Skeletal muscle tissue (tissue), 4 donors: ENCODE results near the gene CCDC57. TPM values are rescaled to one million over a fixed set of nuclear protein-coding genes. Genes with fewer than 3 reads are reported as not detected.

Experiments
- H3K27ac ChIP-seq: one replicate; pipeline ENCODE4 v1.7.0; 2013; ENCODE audit warnings: mild to moderate bottlenecking, low read depth, low read length, inconsistent platforms
- H3K27me3 ChIP-seq, 3 donors: one replicate each; pipeline ENCODE4 v1.7.0; 2013; ENCODE audit warnings: low read length in 3 of 3; ENCODE audit not compliant: control insufficient read depth in 3 of 3, insufficient read depth in 3 of 3
- H3K36me3 ChIP-seq, 3 donors: one replicate each; pipeline ENCODE4 v1.7.0; 2013; ENCODE audit warnings: low read length in 3 of 3; ENCODE audit not compliant: control insufficient read depth in 3 of 3, insufficient read depth in 3 of 3
- H3K4me1 ChIP-seq, 3 donors: one replicate each; pipeline ENCODE4 v1.7.0; 2013; ENCODE audit warnings: low read length in 3 of 3, mild to moderate bottlenecking in 3 of 3; ENCODE audit not compliant: control insufficient read depth in 3 of 3, insufficient read depth in 3 of 3
- H3K4me3 ChIP-seq, 3 donors: one replicate each; pipeline ENCODE4 v1.7.0; 2013; ENCODE audit warnings: low read length in 3 of 3
- H3K9ac ChIP-seq, 3 donors: one replicate each; pipeline ENCODE4 v1.7.0; 2013; ENCODE audit warnings: low read length in 3 of 3, mild to moderate bottlenecking in 3 of 3, moderate library complexity in 2 of 3, low read depth in 1 of 3
- H3K9me3 ChIP-seq, 3 donors: one replicate each; pipeline ENCODE4 v1.7.0; 2013; ENCODE audit warnings: low read length in 3 of 3; ENCODE audit not compliant: control insufficient read depth in 3 of 3
- total RNA-seq: library from RNA; depleted of rRNA; stranded (reverse); fragments of >200 nt; gene quantifications from one replicate; pipeline ENCODE4 v1.2.3, GENCODE V29; 2014
- donor health status: Osteomylitis.

Gene CCDC57
- total RNA-seq, 1 donor from 2014 or later, result 11.5 TPM

DNA sequence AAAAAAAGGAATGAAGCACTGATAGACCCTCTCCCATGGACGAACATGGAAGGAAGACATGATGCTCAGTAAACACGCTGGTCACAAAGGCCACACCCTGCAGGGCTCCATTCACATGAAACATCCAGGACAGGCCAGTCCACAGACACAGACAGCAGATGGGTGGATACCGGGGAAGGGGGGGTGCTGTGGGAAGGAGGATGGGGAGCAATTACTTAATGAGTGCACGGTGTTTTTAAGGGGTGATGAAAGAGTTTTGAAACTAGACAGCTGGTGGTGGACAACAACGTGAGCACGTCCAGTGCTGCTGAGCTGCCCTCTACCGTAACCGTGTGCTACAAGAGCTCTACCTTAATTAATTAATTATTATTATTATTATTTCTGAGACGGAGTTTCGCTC is 10.2 kb upstream of the CCDC57 start:
- Histone ChIP-seq H3K9ac (no peak overlapping the region), H3K4me3 (no peak overlapping the region), H3K27ac (no peak overlapping the region), H3K4me1 (peaks cover 19 to 30% (median 25%) of the 10 kb centered on the region in 3 donors), H3K9me3 (no peaks in the 10 kb centered on the region), H3K27me3 (no peaks in the 10 kb centered on the region), H3K36me3 (no peaks in the 10 kb centered on the region)

GRCh38 chr17:82221341-82221902 is 8.8 kb upstream of the CCDC57 start:
- H3K4me1 ChIP-seq, result peaks cover 31 to 35% (median 34%) of the 10 kb centered on the region in 3 donors
- H3K27ac ChIP-seq, result no peak overlapping the region
- H3K4me3 ChIP-seq, result no peak overlapping the region
- no peaks in the 10 kb centered on the region for H3K27me3 ChIP-seq
- H3K9me3 ChIP-seq, result no peaks in the 10 kb centered on the region
- H3K9ac ChIP-seq, result no peak overlapping the region
- no peaks in the 10 kb centered on the region for H3K36me3 ChIP-seq

DNA sequence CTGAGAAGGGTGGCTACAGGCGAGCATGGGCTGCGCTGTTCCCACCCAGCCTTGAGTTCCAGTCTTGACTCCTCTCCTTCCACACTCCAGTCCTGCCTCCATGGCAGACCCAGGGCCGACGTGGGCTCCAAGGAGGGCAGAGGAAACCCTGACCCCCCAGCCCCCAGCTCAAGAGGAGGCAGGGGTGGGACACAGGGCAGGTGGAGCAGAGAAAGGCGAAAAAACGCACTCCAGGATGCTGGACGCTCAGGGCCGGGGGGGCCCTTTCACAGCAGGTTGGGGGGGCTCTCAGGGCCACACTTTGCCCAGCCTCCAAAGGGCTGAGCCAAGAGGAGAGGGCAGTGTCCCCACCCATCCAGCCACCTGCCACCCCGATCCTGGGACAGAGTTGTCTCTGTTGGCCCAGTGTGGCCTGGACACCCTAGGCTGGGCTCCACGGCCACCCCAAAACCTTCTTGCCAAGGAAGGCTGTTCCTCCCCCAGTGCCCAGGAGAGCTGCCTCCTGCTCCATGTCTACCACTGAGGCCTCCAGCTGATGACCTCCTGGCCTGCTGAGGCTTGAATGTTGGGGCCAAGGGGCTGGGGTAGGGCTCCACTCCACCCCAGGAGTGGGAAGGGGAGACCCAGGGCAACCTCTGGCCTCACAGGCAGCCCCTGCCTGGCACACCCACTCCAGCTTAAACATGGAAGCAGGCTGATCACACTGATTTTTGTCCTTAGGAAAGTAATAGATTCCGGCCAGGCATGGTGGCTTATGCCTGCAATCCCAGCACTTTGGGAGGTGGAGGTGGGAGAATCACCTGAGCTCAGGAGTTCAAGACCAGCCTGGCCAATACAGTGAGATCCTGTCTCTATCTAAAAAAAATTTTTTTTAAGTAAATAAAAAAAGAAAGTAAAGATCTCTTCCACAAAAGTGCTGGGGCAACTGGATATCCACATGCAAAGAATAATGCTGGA is 7.4 kb upstream of the CCDC57 start:
- Histone ChIP-seq H3K36me3 (no peaks in the 10 kb centered on the region), H3K4me1 (peaks cover 26 to 32% (median 28%) of the 10 kb centered on the region in 3 donors), H3K27ac (no peak overlapping the region), H3K4me3 (no peak overlapping the region), H3K27me3 (no peaks in the 10 kb centered on the region), H3K9ac (no peak overlapping the region), H3K9me3 (no peaks in the 10 kb centered on the region)

GRCh38 chr17:82219083-82219482 is 6.4 kb upstream of the CCDC57 start:
- H3K4me1 ChIP-seq, result peaks cover 22 to 28% (median 27%) of the 10 kb centered on the region in 3 donors
- no peaks in the 10 kb centered on the region for H3K9me3 ChIP-seq
- no peaks in the 10 kb centered on the region for H3K27me3 ChIP-seq
- H3K4me3 ChIP-seq, result no peak overlapping the region
- no peaks in the 10 kb centered on the region for H3K36me3 ChIP-seq
- no peak overlapping the region for H3K9ac ChIP-seq
- H3K27ac ChIP-seq, result no peak overlapping the region

DNA sequence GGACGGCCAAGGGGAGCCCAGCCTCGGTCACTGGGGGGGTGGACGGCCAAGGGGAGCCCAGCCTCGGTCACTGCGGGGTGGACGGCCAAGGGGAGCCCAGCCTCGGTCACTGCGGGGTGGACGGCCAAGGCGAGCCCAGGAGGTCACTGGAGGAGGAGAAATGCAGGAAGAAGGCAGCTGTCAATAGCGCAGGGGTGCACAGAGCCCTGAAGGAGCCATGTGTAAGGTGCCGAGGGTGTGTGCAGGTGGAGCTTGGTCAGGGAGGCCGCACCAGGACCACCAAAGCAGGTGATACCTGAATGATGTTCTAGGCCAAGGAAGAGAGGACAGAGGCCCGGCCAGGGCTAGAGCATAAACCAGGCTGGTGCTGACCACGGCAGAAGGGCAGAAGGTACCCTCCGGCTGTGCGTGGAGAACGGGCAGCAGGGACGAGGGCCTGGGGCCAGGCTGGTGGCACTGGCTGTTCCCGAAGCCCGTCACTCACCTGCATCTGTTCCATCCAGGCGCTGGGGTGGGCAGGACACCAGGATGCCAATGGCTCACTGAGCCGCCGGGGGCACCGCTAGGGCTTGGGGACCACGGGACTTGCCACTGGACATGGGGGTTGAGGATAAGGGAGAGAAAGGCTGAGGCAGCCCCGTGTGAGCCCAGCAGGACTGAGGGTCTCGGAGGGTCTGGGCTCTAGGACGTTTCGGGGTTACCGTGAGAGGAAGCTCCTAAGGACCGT is 5.9 kb upstream of the CCDC57 start:
- H3K9ac ChIP-seq, result no peak overlapping the region
- no peaks in the 10 kb centered on the region for H3K27me3 ChIP-seq
- H3K36me3 ChIP-seq, result no peaks in the 10 kb centered on the region
- H3K4me3 ChIP-seq, result no peak overlapping the region
- H3K4me1 ChIP-seq, result peaks cover 24 to 31% (median 31%) of the 10 kb centered on the region in 3 donors
- H3K27ac ChIP-seq, result no peak overlapping the region
- no peaks in the 10 kb centered on the region for H3K9me3 ChIP-seq

- Histone ChIP-seq H3K27ac (peak overlapping the region; percentile 75), H3K4me3 (no peak overlapping the region), H3K9me3 (no peaks in the 10 kb centered on the region), H3K9ac (no peak overlapping the region), H3K36me3 (no peaks in the 10 kb centered on the region), H3K4me1 (peaks cover 27 to 36% (median 35%) of the 10 kb centered on the region in 3 donors), H3K27me3 (no peaks in the 10 kb centered on the region)
Measured at GRCh38 chr17:82217530-82218204, 5.0 kb upstream of the CCDC57 start.

- no peaks in the 10 kb centered on the region for H3K9me3 ChIP-seq
- peak overlapping the region in 2 of 3 donors; percentile 33 to 64 for H3K9ac ChIP-seq
- peak overlapping the region; percentile 75 for H3K27ac ChIP-seq
- H3K27me3 ChIP-seq, result no peaks in the 10 kb centered on the region
- H3K4me1 ChIP-seq, result peaks cover 27 to 36% (median 35%) of the 10 kb centered on the region in 3 donors
- no peaks in the 10 kb centered on the region for H3K36me3 ChIP-seq
- H3K4me3 ChIP-seq, result peak overlapping the region in 1 of 3 donors; percentile 20
Measured at GRCh38 chr17:82217120-82217529, 4.5 kb upstream of the CCDC57 start.

- Histone ChIP-seq H3K36me3 (no peaks in the 10 kb centered on the region), H3K4me3 (peak overlapping the region in 1 of 3 donors; percentile 20), H3K27ac (peak overlapping the region; percentile 75), H3K9me3 (no peaks in the 10 kb centered on the region), H3K9ac (peak overlapping the region in 2 of 3 donors; percentile 33 to 64), H3K4me1 (peaks cover 32 to 41% (median 40%) of the 10 kb centered on the region in 3 donors), H3K27me3 (no peaks in the 10 kb centered on the region)
Measured at GRCh38 chr17:82216301-82217119, 3.9 kb upstream of the CCDC57 start.

- Histone ChIP-seq H3K9ac (peak overlapping the region in 1 of 3 donors; percentile 64), H3K27me3 (no peaks in the 10 kb centered on the region), H3K4me1 (peaks cover 32 to 43% (median 41%) of the 10 kb centered on the region in 3 donors), H3K27ac (peak overlapping the region; percentile 75), H3K36me3 (no peaks in the 10 kb centered on the region), H3K4me3 (no peak overlapping the region), H3K9me3 (no peaks in the 10 kb centered on the region)
Measured at GRCh38 chr17:82215972-82216300, 3.3 kb upstream of the CCDC57 start.
